ENCODE results near the gene SLIT3. TPM values are rescaled to one million over a fixed set of nuclear protein-coding genes. Genes with fewer than 3 reads are reported as not detected.

Gene SLIT3
- total RNA-seq, 1 donor from 2014 or later: 31.8 TPM

GRCh38 chr5:168683247-168683926 is 617.6 kb downstream of the SLIT3 start:
- no peak for TF ChIP-seq CTCF (IDR thresholded peaks at IDR 0.05)
- Mint-ChIP-seq H3K4me3 (ENCODE audit: unreplicated experiment) (no peak overlapping the region), H3K27ac (ENCODE audit: unreplicated experiment) (no peak overlapping the region), H3K27me3 (ENCODE audit: unreplicated experiment) (no peaks in the 10 kb centered on the region), H3K9me3 (ENCODE audit: unreplicated experiment) (no peaks in the 10 kb centered on the region), H3K36me3 (ENCODE audit: unreplicated experiment) (no peaks in the 10 kb centered on the region), H3K4me1 (ENCODE audit: unreplicated experiment) (peaks cover 4% of the 10 kb centered on the region)
- no peak for DNase-seq (ENCODE audit: extremely low spot score, unreplicated experiment)

DNA sequence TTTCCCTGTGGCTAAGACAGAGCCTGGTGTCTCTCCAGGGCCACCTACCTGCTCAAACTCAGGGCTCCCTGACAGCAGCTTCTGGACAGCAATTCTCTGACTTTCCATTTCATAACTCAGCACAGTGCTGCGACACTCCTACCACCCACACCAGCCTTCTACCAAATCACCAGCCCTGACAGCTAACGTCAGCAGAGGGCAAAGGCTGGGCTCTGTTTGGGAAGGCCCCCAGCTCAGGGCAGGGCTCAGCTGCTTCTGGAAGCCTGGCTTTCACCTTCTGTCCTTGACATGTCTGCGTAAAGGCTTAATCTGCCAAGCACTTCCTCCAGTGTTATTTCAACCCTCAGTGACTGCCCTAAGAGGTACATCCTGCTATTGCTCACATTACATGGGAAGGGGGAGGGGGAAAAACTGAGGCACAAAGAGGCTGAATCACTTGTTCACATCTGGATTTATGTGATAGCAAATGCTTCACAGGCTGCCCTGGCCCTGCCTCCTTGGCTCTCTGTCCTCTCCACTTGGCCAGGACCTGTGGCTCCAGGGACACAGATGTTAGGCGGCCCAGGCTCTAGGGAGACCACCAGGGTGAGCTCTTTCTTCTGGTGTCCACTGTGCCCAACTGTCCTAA is 619.3 kb downstream of the SLIT3 start:
- H3K27ac Mint-ChIP-seq (ENCODE audit: unreplicated experiment): no peak overlapping the region
- no peaks in the 10 kb centered on the region for H3K36me3 Mint-ChIP-seq (ENCODE audit: unreplicated experiment)
- H3K9me3 Mint-ChIP-seq (ENCODE audit: unreplicated experiment): no peaks in the 10 kb centered on the region
- no peak for TF ChIP-seq CTCF (IDR thresholded peaks at IDR 0.05)
- DNase-seq (ENCODE audit: extremely low spot score, unreplicated experiment): no peak
- H3K4me1 Mint-ChIP-seq (ENCODE audit: unreplicated experiment): peaks cover 4% of the 10 kb centered on the region
- H3K27me3 Mint-ChIP-seq (ENCODE audit: unreplicated experiment): no peaks in the 10 kb centered on the region
- no peak overlapping the region for H3K4me3 Mint-ChIP-seq (ENCODE audit: unreplicated experiment)

- Mint-ChIP-seq H3K27ac (ENCODE audit: unreplicated experiment) (no peak overlapping the region), H3K4me3 (ENCODE audit: unreplicated experiment) (no peak overlapping the region), H3K27me3 (ENCODE audit: unreplicated experiment) (no peaks in the 10 kb centered on the region), H3K36me3 (ENCODE audit: unreplicated experiment) (no peaks in the 10 kb centered on the region), H3K9me3 (ENCODE audit: unreplicated experiment) (no peaks in the 10 kb centered on the region), H3K4me1 (ENCODE audit: unreplicated experiment) (peaks cover 4% of the 10 kb centered on the region)
- TF ChIP-seq CTCF (IDR thresholded peaks at IDR 0.05): no peak
- no peak for DNase-seq (ENCODE audit: extremely low spot score, unreplicated experiment)
Measured at GRCh38 chr5:168680395-168680794, 620.5 kb downstream of the SLIT3 start.

GRCh38 chr5:168679515-168679920 is 621.4 kb downstream of the SLIT3 start:
- no peaks in the 10 kb centered on the region for H3K9me3 Mint-ChIP-seq (ENCODE audit: unreplicated experiment)
- peaks cover 4% of the 10 kb centered on the region for H3K4me1 Mint-ChIP-seq (ENCODE audit: unreplicated experiment)

More at GRCh38 chr5:168679515-168679920, 621.4 kb downstream of the SLIT3 start:
- TF ChIP-seq CTCF (IDR thresholded peaks at IDR 0.05): peak; percentile 94
- peak; percentile 88 for DNase-seq (ENCODE audit: extremely low spot score, unreplicated experiment)
- H3K27ac Mint-ChIP-seq (ENCODE audit: unreplicated experiment): no peak overlapping the region
- no peaks in the 10 kb centered on the region for H3K27me3 Mint-ChIP-seq (ENCODE audit: unreplicated experiment)
- H3K4me3 Mint-ChIP-seq (ENCODE audit: unreplicated experiment): no peak overlapping the region
- H3K36me3 Mint-ChIP-seq (ENCODE audit: unreplicated experiment): no peaks in the 10 kb centered on the region
